HCT116 (cell line): ENCODE results near the gene AHRR.

Source experiments
- ATF3 ChIP-seq: IDR thresholded peaks from 2 replicates; pipeline ENCODE4 v1.6.1; 2012
- CTCF ChIP-seq, 3 experiments: fragments of 200-600 bp in 1 of 3; sonication (generic) in 1 of 3; IDR thresholded peaks in 2 of 3; conservative IDR thresholded peaks in 1 of 3; 2 replicates each; pipeline ENCODE4 v1.5.1; 2012 to 2017; ENCODE audit warnings: low read depth in 2 of 3, low read length in 2 of 3, antibody characterized with exemption in 1 of 3, borderline replicate concordance in 1 of 3, control low read depth in 1 of 3, mild to moderate bottlenecking in 1 of 3, mixed read lengths in 1 of 3, mixed run types in 1 of 3, moderate library complexity in 1 of 3; ENCODE audit not compliant: insufficient read depth in 1 of 3
- EZH2 ChIP-seq: fragments of 200-600 bp; sonication (generic); IDR thresholded peaks from 2 replicates; pipeline ENCODE4 v1.6.1; 2017; ENCODE audit warnings: antibody characterized with exemption, mixed run types
- POLR2A ChIP-seq: IDR thresholded peaks from 2 replicates; pipeline ENCODE4 v1.7.0; 2011; ENCODE audit warnings: borderline replicate concordance; ENCODE audit not compliant: insufficient read depth, insufficient read length; ENCODE audit errors: extremely low read depth
- SIN3A ChIP-seq: IDR thresholded peaks from 2 replicates; pipeline ENCODE4 v1.6.1; 2012; ENCODE audit warnings: low read depth

GRCh38 chr5:362978-363765 lies 41.7 kb downstream of the AHRR start:
- TF ChIP-seq ATF3 (no peak), CTCF (IDR thresholded peaks at IDR 0.05 in 2 of 3, conservative IDR thresholded peaks at IDR 0.05 in 1 of 3; ENCODE audit: borderline replicate concordance in 1 of 3, insufficient read depth in 1 of 3, low read depth in 2 of 3, low read length in 2 of 3) (no peak), POLR2A (no peak), EZH2 (no peak), SIN3A (no peak)
